Measurements from ENCODE around the gene POLR2J2.
"Not testable (repeated sequence)": the region's sequence is repeated elsewhere in the genome, so short reads cannot be mapped to it uniquely, and the experiment has no call there.

The POLR2J2 gene

DNA sequence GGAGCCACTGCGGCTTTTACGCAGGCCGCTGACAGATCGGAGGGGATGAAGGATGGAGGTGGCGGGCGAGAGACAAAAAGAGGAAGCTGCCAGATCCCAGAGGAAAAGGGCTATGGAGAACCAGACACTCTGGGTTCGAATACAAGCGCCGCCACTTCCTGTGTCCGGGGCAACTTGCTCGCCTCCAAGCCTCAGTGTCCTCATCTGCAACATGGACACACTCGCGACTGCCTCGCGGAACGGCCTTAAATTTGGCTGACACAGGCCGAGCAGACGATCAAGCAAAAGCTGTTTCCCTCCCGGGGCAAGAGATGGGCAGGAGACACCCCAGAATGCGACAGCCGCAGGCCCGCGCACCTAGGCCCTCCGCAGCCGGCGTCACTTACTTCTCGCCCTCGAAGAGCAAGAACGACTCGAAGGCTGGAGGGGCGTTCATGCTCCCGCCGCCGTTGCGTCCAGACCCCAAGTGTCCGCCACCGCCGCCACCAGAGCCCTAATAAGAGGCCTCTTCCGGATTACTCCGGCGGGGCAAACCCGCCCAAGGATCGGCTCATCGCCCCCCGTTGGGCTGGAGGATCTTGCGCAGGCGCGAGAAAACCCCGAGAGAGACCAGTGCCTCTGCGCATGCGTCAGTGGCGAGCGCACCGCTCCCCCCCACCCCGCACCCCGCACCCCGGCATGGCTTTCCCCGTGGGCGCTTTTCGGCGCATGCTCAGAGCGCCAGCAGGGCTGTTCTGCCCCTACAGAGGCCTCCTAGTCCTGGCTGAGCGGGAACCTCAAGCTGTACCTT is at the start of gene POLR2J2:
Gene POLR2J2, minus strand, starts transcription at position 498 of the 790 bp plus-strand sequence. Its CDS starts 62 bp downstream, at position 436.
- DNase-seq: not testable (repeated sequence)

GRCh38 chr7:102718491-102718890 is 47.0 kb upstream of the POLR2J2 start:
- not testable (repeated sequence) for DNase-seq

DNA sequence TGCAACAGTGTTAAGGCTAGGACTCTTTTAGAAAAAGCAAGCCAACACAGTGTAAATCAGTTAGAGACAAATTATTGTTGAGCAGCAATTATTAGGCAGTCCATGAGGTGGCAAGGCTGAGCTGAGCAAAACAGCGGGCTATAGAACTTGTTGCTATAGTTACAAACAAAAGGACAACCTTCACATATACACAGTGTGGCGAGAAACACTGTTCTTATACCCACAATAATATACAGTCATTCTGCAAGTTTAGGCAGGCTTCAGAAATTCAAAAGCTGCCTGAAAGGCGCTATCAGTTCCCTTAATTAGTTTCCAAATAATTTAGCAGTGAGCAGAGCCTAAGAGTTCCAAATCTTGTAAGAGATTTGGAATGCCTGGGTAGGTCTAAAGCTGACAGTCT is 44.3 kb upstream of the POLR2J2 start:
- DNase-seq: not testable (repeated sequence)

- not testable (repeated sequence) for DNase-seq
Measured at GRCh38 chr7:102714774-102715522, 43.5 kb upstream of the POLR2J2 start.

DNA sequence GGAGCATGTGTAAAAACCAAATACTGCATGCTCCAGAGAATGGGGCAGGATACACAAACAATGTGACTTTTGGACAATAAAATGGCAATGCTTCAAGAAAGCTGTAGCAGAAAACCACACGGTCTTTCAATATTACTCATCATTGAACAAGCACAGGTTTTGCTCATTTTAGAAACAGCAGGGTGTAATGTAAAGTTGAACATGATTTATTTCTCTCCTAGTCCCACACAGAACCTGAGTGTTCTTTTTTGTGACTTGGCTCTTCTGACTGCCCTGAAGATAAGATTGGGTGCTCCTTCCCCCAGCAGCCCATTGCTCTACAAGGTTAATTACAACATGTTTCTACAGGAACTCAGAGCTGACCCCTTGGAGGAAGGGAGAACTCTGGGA is 42.2 kb upstream of the POLR2J2 start:
- not testable (repeated sequence) for DNase-seq

DNA sequence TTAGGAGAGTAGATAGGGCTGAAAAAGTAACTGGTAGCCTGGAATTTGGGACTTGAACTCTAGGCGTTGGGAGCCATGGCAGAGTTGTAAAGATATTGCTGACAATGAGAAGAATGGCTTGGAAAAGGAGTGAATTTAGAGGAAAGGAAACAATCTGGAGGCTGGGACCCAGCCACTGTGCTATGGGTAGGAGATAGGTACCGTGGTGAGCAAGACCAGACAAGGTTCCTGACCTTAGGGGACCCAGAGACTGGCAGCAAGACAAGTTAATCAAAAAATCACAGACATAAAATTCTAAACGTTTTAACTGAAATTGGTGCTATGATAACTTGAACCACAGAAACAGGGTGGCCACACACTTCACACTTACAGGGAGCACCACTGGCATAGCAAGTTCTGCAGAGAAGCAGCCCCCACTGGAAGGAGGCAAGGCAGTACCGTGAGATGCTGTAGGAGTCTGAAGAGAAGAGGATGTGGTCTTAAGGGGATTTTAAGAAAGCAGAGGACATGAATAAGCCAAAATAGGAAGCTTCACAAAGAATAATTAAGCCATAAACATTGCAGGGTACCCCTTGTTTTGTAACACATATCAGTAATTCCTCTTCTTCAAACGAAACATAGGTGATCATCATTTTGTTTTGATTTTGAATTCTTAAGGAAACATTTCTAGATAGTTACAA is 41.7 kb upstream of the POLR2J2 start:
- DNase-seq: not testable (repeated sequence)

GRCh38 chr7:102698962-102699750 is 27.7 kb upstream of the POLR2J2 start:
- not testable (repeated sequence) for DNase-seq

- not testable (repeated sequence) for DNase-seq
Measured at GRCh38 chr7:102697642-102698512, 26.4 kb upstream of the POLR2J2 start.

GRCh38 chr7:102696009-102696408 is 24.5 kb upstream of the POLR2J2 start:
- not testable (repeated sequence) for DNase-seq

DNA sequence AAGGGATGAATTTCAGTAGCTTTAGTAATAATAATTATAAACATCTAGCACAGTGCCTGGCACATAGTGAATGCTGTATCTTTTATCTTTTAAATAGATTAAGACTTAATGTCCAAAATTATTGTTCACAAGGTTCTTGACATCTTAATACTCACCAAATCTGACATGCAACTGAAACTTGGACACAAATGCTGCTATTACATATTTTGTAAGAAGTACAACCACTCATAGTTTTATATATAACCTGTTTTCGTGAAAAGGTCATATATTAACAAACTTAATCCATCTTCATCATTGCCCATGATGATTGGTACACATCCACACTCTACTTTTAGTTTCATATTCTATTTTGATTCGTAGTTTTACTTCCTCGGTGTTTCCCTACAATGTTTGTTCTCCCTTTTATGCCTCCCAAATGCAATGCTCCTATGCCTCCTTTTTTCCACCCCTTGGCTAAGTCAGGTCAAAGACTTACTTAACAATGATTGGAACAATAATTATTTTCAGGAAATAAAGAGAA is 23.6 kb upstream of the POLR2J2 start:
- not testable (repeated sequence) for DNase-seq

DNA sequence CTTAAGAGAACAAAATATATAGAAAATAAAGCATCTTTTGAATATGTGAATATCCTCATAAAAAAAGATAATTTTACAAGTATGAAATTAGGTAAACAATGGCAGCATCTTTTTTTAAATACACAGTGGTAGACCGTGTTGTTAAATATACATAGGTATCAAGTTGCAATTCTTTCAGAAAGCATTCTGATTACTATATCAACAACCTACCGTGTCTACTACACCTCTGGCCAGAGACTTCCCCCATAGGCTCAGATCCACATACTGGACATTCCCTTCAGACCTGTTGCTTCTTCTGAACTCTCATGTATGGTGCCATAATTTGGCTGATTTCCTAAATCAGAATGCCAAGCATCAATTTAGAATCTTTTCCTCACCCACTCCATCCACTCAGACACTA is 22.5 kb upstream of the POLR2J2 start:
- not testable (repeated sequence) for DNase-seq

DNA sequence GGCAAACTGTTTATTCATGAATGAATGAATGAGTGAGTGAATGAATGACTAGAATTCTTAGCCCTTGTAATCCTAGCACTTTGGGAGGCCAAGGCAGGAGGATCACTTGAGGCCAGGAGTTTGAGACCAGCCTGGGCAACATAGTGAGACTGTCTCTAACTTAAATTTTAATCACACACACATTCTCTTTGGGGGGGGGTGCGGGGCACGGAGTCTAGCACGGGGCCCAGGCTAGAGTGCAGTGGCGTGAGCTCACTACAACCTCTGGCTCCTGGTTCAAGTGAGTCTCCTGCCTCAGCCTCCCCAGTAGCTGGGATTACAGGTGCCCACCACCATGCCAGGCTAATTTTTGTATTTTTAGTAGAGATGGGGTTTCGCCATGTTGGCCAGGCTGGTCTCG is 19.1 kb upstream of the POLR2J2 start:
- DNase-seq: not testable (repeated sequence)

DNA sequence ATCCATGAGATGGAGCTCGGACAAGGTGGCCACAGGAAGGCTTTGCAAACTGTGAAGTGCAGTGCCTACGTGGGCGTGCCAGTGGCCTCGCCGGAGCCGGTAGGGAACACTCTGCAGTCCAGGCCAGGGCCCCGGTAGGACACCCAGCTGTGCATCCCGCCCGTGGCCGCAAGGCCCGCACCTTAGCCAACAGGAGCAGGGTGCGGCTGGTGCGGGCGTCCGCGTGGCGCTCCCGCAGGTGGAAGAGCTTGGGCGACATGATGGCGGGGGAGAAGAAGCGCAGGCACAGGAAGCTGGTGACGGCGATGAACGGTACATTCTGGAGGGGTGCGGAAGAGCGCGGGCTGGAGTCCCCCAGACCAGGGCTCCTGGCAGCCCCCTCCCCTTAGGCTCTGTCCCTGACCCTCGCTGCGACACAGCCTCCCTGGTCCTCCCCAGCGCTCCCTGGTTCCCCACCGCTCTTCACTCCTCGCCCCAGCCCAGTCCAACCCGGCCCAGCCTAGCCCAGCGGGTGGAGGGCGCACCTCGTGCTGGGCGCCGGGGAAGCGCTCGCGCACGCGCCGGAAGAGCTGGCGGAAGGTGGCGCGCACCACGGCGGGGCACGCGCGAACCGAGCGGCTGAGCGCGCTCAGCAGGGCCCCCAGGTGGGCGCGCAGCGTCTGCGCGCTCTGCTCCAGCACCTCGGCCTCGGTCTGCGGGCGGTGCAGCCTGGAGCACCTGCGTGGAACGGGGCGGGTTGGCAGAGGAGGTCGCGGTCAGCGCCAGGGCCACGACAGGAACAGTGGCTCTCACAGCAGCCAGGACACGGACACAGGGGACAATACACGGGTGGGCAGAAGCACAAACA is 18.2 kb upstream of the POLR2J2 start:
- DNase-seq: not testable (repeated sequence)

GRCh38 chr7:102688299-102689036 is 17.0 kb upstream of the POLR2J2 start:
- DNase-seq: not testable (repeated sequence)

DNA sequence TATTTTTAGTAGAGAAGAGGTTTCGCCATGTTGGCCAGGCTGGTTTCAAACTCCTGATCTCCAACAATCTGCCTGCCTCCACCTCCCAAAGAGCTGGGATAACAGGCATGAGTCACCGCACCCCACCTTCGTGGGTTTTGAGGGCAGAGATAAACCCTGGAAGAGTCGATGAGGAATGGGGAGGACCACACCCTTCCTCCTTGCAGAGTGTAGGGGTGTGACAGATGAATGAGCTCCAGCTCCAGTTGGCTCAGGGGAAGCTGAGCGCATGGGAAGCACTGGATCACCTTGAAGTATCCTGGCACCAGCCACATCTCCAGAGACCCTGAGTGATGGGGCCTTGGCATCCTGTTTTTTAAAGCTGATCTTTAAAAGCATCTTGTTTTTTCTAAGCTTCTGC is 11.1 kb upstream of the POLR2J2 start:
- DNase-seq: not testable (repeated sequence)

- DNase-seq: not testable (repeated sequence)
Measured at GRCh38 chr7:102680780-102681179, 9.3 kb upstream of the POLR2J2 start.

- not testable (repeated sequence) for DNase-seq
Measured at GRCh38 chr7:102675545-102675944, 4.1 kb upstream of the POLR2J2 start.

DNA sequence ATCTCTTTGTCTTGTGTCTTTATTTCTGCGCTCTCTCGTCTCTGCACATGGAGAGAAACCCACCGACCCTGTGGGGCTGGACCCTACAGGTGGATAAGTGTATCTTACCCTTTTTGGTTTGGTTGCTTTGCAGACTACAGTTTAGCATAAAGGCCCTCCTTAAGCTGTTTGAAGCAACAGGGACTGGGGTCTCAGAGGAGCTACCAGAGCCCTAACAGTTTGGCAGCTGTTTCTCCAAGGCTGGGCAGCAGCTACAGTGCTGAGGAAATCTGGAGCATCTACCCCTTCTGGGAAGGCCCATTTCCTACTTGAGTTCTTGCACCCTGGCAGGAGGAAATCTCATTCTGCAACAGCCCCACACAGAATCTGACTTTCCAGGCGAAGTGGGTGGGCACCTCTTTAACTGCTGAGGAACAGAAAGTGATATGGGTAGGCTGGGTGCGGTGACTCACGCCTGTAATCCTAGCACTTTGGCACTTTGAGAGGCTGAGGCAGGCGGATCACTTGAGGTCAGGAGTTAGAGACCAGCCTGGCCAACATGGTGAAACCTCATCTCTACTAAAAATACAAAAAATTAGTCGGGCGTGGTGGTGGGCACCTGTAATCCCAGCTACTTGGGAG is 2.1 kb upstream of the POLR2J2 start:
- not testable (repeated sequence) for DNase-seq

DNA sequence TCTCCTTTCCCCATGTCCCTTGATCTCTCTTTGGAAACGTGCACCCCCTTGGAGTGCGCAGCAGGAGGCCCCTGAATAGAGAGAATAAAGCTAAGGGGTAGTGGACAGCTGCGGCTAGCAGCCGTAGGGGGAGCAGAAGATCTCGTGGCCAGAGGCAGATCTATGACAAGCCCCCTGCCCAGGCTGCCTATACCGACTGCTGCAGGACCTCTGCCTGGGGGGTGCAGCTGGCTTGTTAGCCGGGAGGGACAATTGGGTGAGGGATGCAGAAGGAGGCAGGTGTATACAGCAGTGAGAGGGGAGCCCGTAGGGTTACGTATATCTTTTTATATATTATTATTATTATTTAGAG is 469 bp upstream of the POLR2J2 start:
- DNase-seq: not testable (repeated sequence)
